Prostate gland (tissue), 2 donors: ENCODE measurements around the gene SHC4. TPM values are rescaled to one million over a fixed set of nuclear protein-coding genes. Genes with fewer than 3 reads are reported as not detected.

Experiments
- DNase-seq: peaks from one replicate; pipeline ENCODE4 v3.0.0-alpha.2; 2019; ENCODE audit warnings: low spot score
- H3K27ac ChIP-seq, 2 donors: fragments of 200-600 bp; sonication (generic); 2 replicates each; pipeline ENCODE4 v1.5.1; 2017 to 2019
- H3K27me3 ChIP-seq: fragments of 200-600 bp; sonication (generic); replicated peaks from 2 replicates; pipeline ENCODE4 v1.5.1; 2019; ENCODE audit not compliant: insufficient read depth
- H3K36me3 ChIP-seq, 2 donors: fragments of 200-600 bp; sonication (generic); 1 replicate in 1 of 2; 2 replicates in 1 of 2; pipeline versions ENCODE4 v1.5.1 to v1.8.1; 2017 to 2019
- H3K4me1 ChIP-seq: fragments of 200-600 bp; sonication (generic); replicated peaks from 2 replicates; pipeline ENCODE4 v1.5.1; 2019
- H3K4me3 ChIP-seq, 2 donors: fragments of 200-600 bp; sonication (generic); 2 replicates each; pipeline ENCODE4 v1.5.1; 2017 to 2019
- H3K9me3 ChIP-seq: fragments of 200-600 bp; sonication (generic); 2 replicates; pipeline ENCODE4 v1.5.1; 2017
- POLR2A ChIP-seq: fragments of 450-650 bp; IDR thresholded peaks from one replicate; pipeline ENCODE4 v1.6.1; 2016; ENCODE audit warnings: antibody characterized with exemption, mild to moderate bottlenecking
- POLR2AphosphoS5 ChIP-seq: sonication (generic); formaldehyde crosslinking; IDR thresholded peaks from one replicate; pipeline ENCODE4 v1.6.1; 2017; ENCODE audit warnings: antibody characterized with exemption
- WGBS: methylation state at CpG from one replicate; pipeline ENCODE4 v1.1.5; 2018; 5-methylcytosine and 5-hydroxymethylcytosine counted together
- intact Hi-C: fragments of 100-400 bp; cut with DNase I; formaldehyde crosslinking; loops from one replicate; pipeline ENCODE4 v1.14.2; 2022
- total RNA-seq, 2 donors: library from RNA; depleted of rRNA; stranded (reverse); fragments of >200 nt; gene quantifications; one replicate each; pipeline ENCODE4 v1.1.0, GENCODE V29; 2016
- TF ChIP-seq, protein P1 (sequence below), 4 experiments: fragments of 200-600 bp in 2 of 4; fragments of 450-650 bp in 2 of 4; sonication (generic) in 2 of 4; IDR thresholded peaks; 1 replicate in 3 of 4; 2 replicates in 1 of 4; pipeline ENCODE4 v1.5.1; 2016 to 2019; ENCODE audit warnings: antibody characterized with exemption in 4 of 4, mild to moderate bottlenecking in 2 of 4, moderate library complexity in 2 of 4

SHC4 gene
- total RNA-seq, 2 donors from 2014 or later = 0.27 to 45.0 TPM

DNA sequence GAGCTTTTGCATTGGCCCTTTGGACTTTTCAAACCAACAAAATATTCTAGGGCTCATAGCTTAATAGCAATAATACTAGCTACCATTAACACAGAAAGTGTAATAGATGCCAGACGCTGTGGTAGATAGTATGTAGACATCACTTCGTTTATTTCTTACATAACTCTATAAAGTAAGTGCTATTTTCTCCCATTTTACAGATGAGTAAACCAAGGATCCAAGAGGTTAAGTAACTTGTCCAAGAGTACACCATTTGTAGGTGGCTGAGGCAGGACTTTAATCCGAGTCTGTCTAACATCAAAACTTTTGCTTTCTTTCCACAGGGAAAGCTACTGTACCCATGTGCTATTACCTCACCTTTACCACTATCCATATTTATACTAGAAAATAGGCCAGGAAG is 73.8 kb downstream of the SHC4 start:
- DNase-seq = no peak
- Histone ChIP-seq H3K4me1 (no peaks in the 10 kb centered on the region), H3K27ac (no peak overlapping the region), H3K27me3 (no peaks in the 10 kb centered on the region), H3K9me3 (no peaks in the 10 kb centered on the region), H3K4me3 (no peak overlapping the region), H3K36me3 (no peaks in the 10 kb centered on the region)
- intact Hi-C loops = no loop called here
- 93% methylated on average over 3 of the region's 3 CpGs for WGBS
- TF ChIP-seq POLR2AphosphoS5 (no peak), POLR2A (no peak)
- TF ChIP-seq, protein P1, sequence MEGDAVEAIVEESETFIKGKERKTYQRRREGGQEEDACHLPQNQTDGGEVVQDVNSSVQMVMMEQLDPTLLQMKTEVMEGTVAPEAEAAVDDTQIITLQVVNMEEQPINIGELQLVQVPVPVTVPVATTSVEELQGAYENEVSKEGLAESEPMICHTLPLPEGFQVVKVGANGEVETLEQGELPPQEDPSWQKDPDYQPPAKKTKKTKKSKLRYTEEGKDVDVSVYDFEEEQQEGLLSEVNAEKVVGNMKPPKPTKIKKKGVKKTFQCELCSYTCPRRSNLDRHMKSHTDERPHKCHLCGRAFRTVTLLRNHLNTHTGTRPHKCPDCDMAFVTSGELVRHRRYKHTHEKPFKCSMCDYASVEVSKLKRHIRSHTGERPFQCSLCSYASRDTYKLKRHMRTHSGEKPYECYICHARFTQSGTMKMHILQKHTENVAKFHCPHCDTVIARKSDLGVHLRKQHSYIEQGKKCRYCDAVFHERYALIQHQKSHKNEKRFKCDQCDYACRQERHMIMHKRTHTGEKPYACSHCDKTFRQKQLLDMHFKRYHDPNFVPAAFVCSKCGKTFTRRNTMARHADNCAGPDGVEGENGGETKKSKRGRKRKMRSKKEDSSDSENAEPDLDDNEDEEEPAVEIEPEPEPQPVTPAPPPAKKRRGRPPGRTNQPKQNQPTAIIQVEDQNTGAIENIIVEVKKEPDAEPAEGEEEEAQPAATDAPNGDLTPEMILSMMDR (IDR thresholded peaks at IDR 0.05) = no peak

DNA sequence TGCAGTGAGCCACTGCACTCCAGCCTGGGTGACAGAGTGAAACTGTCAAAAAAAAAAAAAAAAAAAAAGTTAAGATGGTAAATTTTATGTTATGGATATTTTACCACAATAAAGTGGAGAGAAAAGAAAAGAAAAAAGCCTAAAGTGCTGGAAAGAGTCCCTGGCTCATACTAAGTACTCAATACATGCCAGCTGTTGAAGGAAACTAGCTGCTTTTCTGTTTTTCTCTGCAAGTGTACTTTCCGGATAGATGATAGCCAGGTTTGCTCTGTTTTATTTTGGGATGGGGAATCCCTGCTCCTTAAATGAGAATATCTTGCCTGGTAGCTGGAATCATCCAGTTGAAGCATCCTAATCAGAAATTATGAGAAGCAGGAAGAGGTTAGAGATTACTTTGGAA is 74.9 kb downstream of the SHC4 start:
- intact Hi-C loops = no loop called here
- no peak overlapping the region for H3K27ac ChIP-seq

DNA sequence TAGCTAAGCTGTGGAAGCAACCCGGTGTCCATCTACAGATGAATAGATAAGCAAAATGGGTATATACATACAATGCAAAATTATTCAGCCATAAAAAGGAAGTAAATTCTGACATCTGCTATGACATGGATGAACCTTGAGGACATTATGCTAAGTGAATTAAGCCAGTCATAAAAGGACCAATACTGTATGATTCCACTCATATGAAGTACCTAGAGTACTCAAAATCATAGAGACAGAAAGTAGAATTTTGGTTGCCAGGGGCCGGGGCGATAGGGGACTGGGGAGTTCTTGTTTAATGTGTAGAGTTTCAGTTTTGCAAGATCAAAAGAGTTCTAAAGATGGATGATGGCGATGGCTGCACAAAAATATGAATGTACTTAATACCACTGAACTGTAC is 75.5 kb downstream of the SHC4 start:
- Histone ChIP-seq H3K36me3 (no peaks in the 10 kb centered on the region), H3K4me1 (no peaks in the 10 kb centered on the region), H3K27me3 (no peaks in the 10 kb centered on the region), H3K27ac (no peak overlapping the region), H3K9me3 (no peaks in the 10 kb centered on the region), H3K4me3 (no peak overlapping the region)
- 90% methylated on average over 4 of the region's 4 CpGs for WGBS
- no peak for DNase-seq
- no peak for TF ChIP-seq POLR2A
- TF ChIP-seq POLR2AphosphoS5 = no peak
- intact Hi-C loops = no loop called here

More for the DNA sequence above, 74.9 kb downstream of the SHC4 start:
- DNase-seq = no peak
- Histone ChIP-seq H3K36me3 (no peaks in the 10 kb centered on the region), H3K4me3 (no peak overlapping the region), H3K4me1 (no peaks in the 10 kb centered on the region), H3K27me3 (no peaks in the 10 kb centered on the region), H3K9me3 (no peaks in the 10 kb centered on the region)
- WGBS = 57% methylated on average over 1 of the region's 1 CpG
- TF ChIP-seq POLR2A (no peak), POLR2AphosphoS5 (no peak)

DNA sequence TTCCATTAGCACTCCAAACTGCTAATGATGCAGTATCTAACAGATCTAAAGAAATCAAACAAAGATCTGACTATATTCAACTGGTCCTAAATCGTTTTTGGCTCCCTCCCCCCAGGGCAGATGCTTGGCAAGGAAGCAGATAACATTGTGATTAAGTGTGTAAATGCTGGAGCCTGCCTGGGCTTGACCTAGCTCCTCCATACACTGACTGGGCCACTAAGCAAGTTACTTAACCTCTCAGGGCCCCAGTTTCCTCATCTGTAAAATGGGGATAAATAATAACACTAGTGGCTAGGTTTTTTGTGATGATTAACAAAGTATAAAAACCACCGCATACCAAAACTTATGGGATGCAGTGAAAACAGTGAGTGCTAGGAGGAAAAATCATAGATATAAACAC is 76.6 kb downstream of the SHC4 start:
- no peaks in the 10 kb centered on the region for H3K9me3 ChIP-seq
- 48% methylated on average over 2 of the region's 2 CpGs for WGBS
- no peak for DNase-seq
- no peaks in the 10 kb centered on the region for H3K27me3 ChIP-seq
- H3K27ac ChIP-seq = no peak overlapping the region
- TF ChIP-seq POLR2A (no peak), POLR2AphosphoS5 (no peak)
- TF ChIP-seq, protein P1 (IDR thresholded peaks at IDR 0.05) = no peak
- intact Hi-C loops = no loop called here
- H3K4me1 ChIP-seq = no peaks in the 10 kb centered on the region
- H3K4me3 ChIP-seq = no peak overlapping the region
- H3K36me3 ChIP-seq = no peaks in the 10 kb centered on the region

DNA sequence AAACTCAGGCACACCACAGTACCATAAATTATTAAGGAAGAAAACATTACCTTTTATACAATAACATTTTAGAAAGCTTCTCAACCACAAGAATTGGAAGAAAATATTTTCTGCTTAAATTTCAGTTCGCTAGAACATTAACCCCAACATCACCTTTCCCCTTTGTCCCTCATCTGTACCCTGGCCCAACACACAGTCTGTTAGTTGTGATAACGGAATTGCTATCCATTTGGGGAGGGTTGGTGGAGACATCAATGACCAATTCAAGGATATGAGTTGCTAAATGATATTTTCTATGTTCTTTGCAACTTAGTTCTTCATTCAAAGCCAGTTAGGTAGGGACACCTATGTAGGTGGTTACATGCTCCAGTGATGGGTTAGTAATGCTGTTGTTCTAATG is 80.0 kb downstream of the SHC4 start:
- DNase-seq = no peak
- Histone ChIP-seq H3K27ac (no peak overlapping the region), H3K27me3 (no peaks in the 10 kb centered on the region), H3K4me3 (no peak overlapping the region), H3K4me1 (no peaks in the 10 kb centered on the region), H3K36me3 (no peaks in the 10 kb centered on the region), H3K9me3 (no peaks in the 10 kb centered on the region)
- no peak for TF ChIP-seq POLR2AphosphoS5
- WGBS = 88% methylated on average over 2 of the region's 2 CpGs
- intact Hi-C loops = no loop called here

DNA sequence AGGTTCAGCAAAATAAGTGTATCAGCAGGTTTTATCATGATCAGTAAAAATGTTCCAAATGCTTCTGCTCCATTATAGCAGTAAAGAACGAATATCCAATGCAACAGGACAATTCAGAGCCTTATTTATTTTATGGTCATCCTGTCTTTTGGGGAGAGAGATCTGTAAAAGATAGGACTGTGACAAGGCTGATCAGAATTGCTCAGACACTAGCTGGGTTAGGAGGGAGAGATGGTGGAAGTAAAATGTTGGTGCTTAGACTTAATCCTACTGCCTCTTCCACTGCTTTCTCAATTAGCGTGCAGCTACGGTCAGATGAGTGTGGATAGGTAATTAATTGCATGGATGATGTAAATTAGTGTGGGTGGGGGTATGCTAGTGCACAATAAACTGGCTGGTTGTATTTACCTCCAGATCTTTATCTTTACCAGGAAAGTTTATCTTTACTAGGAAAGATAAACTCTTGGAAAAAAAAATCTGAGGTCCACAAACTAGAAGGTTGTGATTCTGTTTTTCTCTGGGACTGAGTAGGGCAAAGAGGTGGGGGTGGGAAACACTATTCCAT is 83.6 kb downstream of the SHC4 start:
- Histone ChIP-seq H3K36me3 (no peaks in the 10 kb centered on the region), H3K9me3 (no peaks in the 10 kb centered on the region), H3K27me3 (no peaks in the 10 kb centered on the region), H3K4me3 (no peak overlapping the region), H3K4me1 (no peaks in the 10 kb centered on the region), H3K27ac (no peak overlapping the region)
- TF ChIP-seq, protein P1 (IDR thresholded peaks at IDR 0.05) = no peak
- TF ChIP-seq POLR2A (no peak), POLR2AphosphoS5 (peak; percentile 5)
- intact Hi-C loops = no loop called here
- WGBS = 27% methylated on average over 3 of the region's 3 CpGs
- DNase-seq = no peak
